GM21576 (cell line): ENCODE data around the gene KLF16.

Experiments
- ATAC-seq: cut with Tn5 transposase; IDR thresholded peaks from one replicate; pipeline ENCODE4 v1.9.1; 2021; ENCODE audit warnings: mild to moderate bottlenecking, moderate library complexity; ENCODE audit not compliant: unreplicated experiment

The KLF16 gene

DNA sequence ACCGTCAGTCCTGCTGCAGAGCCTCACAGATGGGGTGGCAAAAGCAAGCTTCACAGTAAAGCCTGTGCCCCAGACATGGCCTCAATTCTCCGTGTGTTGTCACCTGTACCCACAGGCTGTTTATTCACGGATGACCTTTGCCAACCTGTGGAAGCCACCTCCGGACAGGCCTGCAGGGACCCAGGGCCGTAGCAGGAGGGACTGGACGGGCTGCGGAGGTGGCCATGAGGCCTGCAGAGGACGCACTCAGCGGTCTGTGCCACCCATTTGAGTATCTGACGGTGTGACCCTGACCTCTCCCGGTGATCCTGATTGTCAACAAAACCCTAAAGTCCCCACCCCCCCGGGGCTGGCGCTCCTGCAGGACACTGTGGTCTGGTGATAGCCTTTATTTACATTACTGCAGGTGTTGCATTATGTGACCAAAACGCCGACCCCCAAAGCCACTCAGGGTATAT, 7.8 kb upstream of the KLF16 start:
- no peak for ATAC-seq

DNA sequence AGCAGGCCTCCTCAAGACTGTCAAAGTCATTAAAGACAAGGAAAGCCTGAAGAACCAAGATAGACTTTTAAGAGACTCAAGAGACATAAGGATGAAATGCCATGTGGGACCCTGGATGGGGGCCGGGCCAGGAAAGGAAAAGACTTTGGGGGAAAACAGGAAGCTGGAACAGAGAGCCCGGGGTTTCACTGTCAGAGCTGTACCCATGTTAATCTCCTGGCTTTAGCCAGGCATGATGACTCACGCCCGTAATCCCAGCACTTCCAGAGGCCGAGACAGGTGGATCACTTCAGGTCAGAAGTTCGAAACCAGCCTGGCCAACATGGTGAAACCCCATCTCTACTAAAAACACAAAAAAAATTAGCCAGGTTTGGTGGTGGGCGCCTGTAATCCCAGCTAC, 5.6 kb upstream of the KLF16 start:
- no peak for ATAC-seq

DNA sequence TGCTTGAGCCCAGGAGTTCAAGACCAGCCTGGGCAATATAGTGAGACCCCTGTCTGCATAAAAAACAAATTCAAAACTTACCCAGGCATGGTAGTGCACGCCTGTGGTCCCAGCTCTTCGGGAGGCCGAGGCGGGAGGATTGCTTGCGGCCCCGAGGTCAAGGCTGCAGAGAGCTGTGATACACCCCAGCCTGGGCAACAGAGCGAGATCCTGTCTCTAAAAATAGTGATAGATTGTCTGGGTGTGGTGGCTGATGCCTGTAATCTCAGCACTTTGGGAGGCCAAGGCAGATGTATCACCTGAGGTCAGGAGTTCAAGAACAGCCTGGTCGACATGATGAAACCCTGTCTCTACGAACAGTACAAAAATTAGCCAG, 4.0 kb upstream of the KLF16 start:
- no peak for ATAC-seq

DNA sequence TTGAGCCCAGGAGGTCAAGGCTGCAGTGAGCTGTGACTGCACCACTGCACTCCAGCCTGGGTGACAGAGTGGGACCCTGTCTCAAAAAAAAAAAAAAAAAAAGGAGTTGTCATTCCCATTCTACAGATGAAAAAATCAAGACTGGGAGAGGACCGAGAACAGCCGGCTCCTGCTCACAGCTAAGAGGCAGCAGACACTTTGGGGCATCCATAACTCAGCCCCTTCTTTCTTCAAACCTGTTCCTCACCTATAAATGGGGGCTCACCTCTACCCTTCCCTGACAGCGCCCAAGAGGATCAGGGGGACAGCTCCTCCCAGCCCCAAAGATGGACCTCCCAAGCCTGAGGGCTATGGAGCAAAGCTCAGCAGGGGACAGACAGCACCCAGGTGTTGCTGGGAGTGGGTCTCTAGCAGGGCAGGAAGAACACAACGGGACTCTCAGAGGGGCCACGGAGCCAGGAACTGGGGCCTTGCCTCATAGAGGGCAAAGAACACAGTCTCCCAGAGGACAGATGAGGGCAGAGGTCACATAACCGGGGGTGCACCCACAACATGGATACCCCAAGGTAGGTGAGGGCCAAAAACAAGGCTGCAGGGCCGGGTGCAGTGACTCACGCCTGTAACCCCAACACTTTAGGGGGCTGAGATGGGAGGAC, 3.4 kb upstream of the KLF16 start:
- no peak for ATAC-seq

DNA sequence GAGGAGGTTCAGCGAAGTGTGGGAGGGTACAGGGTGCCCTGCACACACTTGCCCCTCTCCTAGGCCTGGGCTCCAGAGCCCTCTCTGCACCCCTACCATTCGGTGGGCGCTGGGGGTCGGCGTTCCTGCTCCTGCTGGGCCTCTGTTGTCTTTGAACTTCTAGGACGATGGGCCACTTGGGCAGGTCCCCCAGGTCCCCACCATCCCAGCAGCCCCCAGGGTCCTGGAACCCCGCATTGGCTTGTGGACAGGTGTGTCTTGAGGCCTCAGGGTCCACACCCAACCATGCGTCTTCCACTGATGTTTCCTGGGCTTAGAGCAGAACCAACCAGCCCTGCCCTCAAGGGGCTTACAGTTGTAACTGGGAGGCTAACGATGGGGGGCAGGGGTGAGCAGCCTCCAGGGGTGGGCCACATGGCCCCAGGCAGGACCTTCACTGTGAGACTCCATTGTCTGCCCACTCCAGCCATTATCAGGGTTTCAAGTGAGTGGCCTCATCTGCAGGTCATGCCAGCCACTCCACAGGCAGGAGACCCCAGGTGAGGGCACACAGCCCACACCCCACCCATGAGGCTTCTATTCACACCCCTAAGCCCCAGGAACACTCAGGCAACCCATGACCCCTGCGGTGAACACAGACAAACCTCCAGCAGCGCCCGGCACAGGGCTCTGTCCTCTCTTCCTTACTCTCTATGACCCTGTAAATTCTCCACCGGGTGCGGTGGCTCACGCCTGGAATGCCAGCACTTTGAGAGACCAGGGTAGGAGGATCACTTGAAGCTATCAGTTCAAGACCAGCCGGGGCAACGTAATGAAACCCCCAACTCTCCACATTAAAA, 2.0 kb upstream of the KLF16 start:
- no peak for ATAC-seq

DNA sequence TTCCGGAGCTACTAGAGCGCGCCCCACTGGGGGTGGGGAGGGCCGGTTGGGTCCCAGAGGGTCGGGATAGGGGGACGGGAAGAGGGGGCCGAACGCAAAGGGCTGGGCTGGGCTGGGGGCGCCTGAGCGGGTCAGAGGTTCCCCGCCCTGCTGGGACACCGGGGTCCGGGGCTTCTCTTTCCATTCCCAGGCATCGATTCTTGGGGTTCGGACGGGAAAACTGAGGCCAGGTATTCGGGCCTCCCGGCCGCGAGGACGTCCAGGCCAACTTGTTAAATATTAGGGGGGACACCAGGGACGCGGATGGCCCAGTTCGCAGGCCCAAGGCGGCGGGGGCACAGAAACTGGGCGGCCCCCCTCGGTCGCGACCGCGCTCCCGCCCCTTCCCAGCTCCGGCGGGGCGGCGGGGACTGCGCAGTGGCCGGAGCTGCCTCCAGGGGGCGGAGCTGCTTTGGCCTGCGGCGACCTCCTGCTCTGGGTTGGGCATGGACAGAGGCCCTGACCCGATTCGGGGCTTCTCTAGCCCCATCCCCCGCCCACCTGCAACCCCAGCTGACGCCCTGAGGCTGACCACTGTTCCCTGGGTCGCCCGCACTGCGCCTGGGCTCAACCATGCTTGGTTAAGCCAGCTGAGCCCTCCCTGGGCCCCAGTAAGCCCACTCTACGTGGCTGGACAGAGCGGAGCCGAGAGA, 1.2 kb upstream of the KLF16 start:
- ATAC-seq = no peak

DNA sequence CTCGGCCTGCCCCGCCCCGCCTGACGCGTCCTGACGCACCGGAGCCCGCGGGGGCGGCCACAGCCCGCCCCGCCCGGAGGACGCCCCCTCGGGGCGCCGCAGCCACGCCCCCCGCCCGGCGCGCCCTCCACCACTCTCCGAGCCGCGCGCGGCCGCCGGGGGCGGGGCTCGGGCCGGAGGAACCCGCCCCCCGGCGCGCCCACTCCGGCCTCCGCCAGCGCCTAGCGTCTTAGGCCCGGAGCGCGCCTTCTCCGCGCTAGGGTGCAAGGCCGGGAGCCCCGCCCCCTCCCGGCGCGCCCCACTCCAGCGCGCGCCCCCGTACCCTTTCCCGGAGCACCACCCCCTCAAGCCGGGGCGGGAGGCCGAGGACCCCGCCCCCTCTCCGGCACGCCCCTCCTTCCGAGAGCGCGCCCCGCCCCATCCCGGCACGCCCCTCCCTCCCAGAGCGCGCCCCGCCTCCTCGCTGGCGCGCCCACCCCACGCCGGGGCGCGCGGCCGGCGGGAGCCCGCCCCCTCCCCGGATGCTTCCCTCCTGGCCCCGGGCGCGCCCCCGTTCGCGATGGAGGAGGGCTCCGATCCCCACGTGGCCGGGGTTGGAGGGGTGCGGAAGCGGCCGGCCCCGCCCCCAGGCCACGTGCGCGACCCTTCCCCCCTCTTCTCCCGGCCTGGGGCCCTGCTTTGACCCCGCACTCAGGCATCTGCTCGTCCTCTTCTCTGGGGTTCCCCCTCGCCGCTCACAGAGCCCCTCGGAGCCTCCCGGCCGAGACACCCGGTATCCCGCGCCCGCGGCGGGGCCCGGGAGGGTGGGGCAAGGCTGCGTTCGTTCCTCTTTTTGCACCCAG, 480 bp upstream of the KLF16 start:
- peak; percentile 48 for ATAC-seq

DNA sequence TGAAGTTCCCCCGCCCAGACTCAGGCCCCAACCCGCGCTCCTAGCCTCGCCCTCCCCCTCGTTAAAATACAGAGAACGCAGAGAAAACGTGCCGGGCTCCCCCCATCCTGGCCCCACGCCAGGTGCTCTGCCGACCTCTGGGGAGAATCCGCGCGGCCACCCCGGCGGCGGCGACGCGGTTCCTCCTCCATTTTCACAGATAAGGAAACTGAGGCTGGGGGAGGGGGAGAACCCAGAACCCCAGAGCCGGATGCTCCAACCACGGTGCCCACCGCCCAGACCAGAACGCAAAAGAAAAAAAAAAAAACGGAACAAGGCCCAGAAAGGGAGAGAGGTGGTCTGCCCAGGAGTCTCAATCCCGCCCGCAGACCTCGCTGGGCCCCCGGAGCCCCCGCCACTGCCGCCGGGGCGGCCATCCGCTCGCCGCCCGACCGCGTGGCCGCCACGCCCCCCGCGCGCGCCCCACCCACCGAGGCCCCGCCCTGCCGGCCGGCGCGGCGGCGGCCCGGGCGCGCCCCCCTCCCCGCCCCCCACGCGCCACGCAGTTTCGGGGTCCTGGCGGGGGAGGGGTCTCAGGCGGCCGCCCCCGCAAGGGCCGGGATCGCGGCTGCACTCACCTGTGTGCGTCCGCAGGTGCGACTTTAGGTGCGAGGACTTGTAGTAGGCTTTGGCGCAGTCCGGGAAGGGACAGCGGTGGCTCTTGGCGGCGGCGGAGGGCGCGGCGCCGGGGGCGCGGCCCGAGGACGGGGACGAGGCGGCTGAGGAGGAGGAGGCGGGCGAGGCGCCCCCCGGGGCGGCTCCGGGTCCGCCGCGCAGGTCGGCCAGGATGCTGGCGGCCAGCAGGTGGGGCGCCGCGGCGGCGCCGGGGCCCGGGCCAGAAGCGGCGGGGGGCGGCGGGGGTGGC, 703 bp downstream of the KLF16 start:
- ATAC-seq = no peak

DNA sequence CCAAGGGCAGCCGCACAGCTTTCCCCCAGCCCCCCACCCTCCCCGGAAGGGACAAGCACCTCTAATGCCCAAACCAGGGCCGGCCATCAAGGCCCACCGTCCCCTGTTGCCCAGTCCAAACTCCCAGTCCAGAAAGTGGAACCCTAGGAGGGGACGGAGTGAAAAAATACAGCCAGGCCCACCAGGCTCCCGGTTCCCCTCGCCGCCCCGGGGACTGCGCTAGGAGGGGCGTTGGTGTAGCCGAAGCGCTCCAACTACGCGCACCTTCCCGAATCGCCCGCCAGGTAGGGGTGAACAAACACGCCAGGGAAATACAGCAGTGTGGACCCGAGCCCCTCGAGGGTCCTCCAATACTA, 1.3 kb downstream of the KLF16 start:
- no peak for ATAC-seq

DNA sequence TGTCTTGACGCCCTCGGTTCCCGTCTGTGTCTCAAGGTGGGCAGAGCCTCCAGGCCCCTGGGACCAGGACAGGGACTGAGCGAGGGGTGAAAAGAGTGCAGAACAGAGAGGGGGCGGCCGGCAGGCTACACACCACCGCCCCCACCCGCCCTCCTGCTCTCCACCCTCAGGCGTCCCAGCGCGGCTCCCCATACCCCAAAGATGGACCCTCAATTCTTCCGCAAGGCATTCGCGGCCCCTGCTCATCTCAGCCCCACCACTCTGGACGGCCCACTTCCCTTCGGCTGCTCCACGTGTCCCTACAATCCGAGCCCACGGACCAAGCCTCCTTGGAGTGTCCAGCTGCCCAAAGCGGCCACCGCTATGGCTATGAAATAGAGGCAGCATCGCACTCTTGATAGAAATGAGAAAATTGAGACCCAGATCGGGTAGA, 1.8 kb downstream of the KLF16 start:
- ATAC-seq = no peak

DNA sequence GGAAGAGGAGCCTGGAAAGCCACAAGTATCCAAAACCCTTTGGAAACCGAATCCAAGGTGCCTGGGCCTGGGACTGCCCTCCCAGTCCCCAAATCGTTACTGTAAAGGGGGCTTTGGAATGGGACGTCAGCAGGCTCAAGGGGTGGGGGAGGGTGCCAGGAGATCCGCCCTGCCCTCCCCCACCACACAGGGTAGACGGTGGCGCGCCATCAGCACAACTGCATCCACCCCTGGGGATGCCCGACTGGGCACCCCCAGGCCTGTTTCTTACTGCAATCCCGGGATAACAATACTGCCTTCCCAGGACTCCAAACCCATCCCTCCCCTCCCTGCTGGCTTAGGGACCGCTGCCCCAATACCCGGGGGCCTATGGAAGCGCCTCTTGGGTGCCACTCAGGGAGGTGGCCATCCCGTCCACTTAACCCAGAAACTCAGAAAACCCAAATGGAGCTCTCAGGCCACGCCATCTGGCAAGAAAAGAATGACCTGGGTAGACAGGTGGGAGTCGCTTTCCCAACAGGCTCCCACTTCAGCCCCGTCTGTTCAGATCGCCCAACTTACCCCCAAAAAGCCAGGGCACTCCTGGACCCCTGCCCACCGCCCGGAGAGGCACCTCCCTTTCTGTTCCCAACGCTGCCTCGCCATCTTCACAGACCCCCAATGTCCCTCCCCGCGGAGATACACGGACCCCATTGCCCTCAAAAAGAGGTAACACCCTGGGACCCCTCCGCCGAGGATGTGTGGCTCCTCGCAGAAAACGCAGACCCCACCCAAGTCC, 2.4 kb downstream of the KLF16 start:
- no peak for ATAC-seq

DNA sequence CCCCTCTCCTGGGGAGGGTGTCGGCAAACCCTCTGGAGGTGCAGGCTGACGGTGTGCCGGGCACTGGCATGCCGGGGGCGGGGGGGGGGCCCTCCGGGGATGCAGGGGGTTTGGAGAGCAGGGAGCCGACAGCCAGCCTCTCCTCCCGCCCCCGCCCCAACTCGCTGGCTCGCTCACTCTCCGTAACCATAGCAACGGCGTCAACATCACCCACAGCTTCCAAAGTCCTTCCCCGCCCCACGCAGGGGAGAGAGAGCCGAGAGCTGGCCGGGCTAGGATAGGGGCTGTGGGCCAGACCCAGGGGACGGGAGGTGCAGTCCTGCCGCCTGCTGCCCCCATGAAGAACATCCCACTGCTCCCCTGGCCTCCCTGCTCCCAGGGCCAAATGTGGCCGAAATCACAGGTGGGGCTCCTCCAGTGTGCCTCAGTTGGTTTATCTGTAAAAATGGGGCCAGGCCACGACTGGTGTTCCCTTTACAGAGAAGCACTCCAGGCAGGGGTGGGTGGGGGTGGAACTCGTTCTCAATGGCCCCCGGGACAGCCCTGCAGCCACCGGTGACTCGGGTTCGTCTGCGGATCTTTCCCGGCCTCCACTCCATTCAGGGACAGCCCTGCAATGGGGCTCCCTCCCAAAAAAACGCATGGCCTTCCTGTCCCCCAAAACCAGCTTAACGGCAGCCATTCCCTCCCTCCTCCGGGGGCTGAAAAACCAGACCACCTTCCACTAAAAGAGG, 3.2 kb downstream of the KLF16 start:
- no peak for ATAC-seq

DNA sequence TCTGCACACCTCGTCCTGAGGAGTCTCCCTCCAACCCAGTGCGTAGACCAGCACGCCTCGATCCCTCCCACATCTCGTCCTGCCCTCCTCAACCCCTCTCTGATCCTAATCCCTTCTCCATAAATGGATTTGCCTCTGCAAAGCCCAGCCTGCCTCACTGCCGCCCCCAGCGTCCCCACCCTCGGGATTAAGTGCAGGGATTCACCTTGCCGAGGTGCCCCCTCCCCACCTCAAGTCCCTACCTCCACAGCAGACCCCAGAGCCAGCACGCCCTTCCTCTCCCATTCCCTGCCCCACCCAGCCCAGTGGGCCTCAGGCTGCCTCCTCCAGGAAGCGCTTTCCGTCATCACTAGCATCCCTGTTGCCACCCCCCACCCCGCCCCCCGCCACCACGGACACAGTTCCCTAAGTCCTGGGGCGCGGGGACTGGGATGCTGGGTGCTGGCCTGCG, 4.0 kb downstream of the KLF16 start:
- no peak for ATAC-seq

DNA sequence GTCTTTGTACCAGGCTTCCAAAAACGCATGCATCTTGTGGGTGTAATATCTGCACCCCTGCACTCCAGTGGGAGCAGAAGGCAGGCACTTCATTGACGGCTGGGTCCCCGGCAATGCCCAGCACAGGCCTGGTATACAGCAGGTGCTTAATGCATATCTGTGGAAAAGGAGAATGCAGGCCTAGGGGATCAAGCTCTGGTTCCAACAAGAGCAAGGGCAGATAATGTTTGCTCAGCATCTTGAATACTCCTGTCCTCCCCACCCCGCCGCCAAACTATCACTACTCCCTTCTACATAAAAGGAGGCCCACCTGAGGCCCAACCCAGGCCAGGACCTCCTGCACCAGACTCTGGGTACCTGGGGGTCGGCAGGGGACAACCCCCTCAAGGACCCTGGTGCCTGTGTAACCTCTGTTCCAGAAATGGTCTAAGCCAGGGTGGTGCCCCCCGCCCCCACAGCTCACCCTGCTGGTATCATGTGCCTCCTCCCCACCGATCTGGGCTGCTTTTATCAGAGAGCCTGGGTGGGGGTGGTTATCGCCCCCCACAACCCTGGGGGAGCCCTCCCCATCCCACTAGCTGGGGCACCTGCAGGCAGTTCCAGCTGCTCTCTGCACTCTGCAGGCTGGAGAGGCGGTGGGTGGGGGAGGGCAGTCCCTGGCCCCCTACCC, 4.8 kb downstream of the KLF16 start:
- ATAC-seq = no peak

DNA sequence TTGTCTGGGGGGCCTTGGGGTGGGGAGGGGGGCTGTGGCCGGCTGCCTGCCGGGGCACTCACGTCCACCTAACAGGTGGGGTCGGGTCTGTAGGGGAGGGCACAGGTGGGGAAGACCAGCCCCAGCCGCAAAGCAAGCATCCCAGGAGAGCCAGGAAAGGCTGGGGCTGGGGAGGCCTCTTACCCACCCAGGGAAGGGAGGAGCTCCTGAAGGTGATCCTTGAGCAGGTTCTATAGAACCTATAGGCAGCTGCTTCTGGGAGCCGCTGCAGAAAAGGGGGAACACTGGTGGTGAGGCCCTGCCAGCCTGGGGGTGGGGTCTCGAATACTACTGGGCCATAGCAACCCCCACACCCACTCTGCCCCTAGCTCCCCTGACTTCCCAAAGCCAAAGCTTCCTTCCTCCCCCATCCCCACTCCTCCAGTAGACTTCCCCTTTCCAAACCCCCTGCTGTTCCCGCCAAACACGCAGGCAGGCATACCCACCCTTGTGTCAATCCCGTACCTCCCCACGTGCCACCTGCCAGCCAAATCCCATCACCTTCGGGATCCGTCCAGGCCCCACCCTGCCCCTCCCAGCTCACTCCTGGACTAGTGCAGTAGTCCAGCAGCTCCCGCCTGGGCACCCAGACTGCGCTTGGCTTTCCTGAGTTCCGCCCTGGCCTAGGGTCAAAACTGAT, 5.6 kb downstream of the KLF16 start:
- ATAC-seq = no peak

DNA sequence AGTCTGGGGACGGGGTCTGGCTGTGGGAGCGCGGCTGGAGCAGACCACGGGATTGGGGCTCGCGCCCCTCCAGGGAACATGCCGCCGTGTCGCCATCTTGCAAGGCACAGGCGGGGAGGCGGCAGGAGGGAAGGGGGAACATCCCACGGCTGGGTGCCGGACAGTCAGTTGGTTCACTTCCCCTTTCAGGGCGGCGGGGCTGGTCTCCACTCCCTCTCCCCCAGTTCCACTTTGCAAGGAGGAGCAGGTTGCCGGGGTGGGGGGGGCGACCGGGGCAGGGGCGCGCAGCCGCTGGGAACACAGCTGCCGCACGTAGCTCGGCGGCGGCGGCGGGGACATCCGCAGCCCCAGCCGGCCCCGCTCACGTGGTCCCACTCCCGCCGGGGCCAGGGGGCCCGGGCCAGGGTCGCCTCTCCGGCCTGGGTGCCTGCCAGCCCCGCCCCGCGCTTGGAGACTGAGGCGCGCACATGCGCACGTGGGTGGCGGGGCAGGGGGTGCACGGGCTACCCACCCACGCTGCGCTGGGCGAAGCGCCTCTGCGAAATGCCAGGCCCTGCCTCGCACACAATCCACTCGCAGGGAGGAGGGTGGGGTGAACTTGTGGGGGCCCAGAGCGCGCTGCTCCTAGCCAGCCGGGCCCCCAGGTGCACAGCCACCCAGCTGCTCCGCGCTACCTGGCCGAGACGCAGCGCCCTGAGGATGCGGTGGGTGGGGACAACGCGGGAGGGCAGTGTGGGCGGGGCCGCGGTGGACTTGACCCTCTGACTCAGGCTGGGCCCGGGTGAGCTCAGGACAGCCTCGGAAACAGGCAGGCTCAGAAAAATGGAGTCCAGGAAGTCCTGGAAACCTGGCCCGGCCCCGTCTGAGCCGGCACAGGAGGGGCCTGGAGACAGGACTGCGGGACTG, 6.4 kb downstream of the KLF16 start:
- no peak for ATAC-seq
